GM18526 (cell line): ENCODE results near the gene RAB3GAP1.

Source experiments
- POLR2A ChIP-seq: IDR thresholded peaks from 3 replicates; pipeline ENCODE4 v1.6.1; 2011; ENCODE audit not compliant: insufficient read length; ENCODE audit errors: extremely low read depth

RAB3GAP1 gene

DNA sequence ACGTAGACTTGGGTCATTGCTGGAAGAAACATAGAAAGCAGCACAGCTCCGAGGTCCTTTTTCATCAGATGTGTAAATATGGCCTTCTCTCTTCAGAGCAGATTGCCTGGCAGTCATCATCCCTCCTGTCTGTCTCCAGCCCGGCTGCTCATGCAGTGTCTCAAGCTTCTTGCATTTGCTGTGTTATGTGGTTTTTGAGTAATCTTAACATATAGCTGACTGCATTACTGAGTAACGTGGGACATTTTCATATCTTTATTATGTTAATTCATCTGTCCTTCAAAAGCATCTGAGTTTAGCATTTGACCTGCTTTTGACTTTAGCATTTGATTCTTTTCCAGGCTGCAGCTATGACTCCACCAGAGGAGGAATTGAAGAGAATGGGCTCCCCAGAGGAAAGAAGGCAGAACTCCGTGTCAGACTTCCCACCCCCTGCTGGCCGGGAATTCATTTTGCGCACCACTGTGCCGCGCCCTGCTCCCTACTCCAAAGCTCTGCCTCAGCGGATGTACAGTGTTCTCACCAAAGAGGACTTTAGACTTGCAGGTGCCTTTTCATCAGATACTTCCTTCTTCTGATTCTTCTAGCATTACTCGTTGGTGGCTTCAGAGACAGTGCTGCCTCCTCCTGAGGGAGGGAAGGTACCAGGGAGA lies 116.2 kb downstream of the RAB3GAP1 start:
- TF ChIP-seq POLR2A: no peak

DNA sequence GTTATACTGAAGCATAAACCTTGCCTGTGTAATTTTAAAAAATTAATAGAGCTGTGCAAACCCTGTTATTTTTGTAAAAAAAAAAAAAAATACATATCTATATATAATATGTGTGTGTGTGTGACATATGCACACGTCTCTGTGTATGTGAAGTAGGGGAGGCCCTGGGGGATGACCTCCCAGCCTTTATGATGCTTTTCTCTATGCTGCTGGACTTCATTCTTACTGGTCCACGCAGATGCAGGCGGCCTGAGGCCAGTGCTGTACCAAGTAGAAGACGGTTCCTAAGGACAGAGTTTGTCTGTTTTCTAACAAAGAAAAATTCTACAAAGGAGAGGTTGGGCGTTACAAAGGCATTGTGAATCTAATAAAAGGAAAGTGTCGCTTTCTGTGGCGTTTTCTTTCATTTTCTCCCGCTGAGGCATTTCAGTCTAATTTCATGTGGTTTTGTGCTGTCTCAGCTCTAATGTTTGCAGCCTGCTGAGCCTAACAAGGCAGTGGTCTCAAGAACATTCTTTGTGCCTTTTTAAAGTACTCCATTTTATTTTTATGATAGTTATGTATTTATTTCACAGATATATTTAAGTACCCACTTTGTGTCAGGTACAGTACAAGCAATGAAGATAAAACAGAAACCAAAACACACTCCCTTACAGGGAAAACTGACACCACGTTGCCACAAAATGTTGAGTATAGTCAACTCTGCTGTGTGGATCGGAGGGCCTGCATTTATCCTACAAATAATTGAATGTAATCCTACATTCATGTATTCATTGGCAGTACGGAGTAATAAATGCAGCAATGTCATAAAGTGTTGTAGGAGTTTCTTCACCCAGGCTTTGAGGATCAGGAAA lies 118.0 kb downstream of the RAB3GAP1 start:
- TF ChIP-seq POLR2A: no peak

DNA sequence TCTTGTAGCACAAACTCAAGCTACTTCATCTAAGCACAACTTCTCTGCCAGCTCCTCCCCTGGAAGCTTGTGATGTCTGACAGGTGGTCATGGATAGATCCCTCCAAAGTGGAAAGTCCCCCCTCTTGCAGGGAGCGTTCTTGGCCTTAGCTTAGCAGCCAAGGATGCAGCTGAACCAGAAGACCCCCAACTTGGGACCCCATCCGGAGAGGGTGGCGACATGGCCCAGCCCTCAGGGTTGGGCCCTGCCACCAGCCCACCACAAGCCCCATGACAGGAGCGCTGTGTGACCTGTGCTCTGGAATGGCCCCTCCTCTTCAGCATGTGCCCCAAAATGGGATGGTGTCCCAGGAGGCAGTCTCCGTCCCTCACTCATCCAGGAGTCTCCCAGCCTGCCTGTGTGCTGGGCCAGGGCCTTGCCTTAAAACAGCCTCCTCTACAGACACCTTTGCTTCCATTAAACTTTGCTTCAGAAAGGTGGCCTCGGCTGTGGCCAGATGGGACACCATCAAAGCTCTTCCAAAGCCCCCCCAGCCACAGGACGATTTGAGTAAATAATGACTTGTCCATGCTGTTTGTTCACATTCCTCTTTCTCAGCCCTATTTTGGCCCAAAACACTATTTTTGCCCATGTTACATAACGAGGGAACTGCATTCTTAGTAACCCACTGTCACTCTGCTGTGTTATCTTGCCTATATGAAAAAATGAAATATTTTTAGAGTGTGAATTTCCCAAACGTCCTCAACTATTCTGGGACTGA lies 122.1 kb downstream of the RAB3GAP1 start:
- no peak for TF ChIP-seq POLR2A

- no peak for TF ChIP-seq POLR2A
Measured at GRCh38 chr2:135174810-135175093, 122.7 kb downstream of the RAB3GAP1 start.

- no peak for TF ChIP-seq POLR2A
Measured at GRCh38 chr2:135175177-135175576, 123.1 kb downstream of the RAB3GAP1 start.

GRCh38 chr2:135179689-135180088 lies 127.6 kb downstream of the RAB3GAP1 start:
- no peak for TF ChIP-seq POLR2A

DNA sequence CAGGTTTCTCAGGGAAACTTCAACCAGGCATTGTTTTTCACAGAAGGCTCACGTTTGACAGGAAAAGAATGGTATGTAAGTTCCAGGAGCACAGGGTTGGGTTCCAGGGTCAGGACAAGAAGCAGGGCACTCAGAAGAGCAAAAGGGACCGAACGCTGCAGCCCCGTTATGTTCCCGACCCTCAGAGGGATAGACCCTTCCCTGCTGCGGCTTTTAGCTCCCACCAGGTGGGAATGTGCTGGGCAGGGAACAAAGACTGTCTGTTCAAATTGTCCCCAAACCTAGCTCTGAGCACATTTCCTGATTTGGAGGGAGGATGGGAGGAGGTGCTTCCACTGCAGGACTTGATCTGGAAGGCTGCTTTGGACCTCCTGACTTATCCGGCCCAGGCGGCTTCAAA lies 130.1 kb downstream of the RAB3GAP1 start:
- no peak for TF ChIP-seq POLR2A

- TF ChIP-seq POLR2A: no peak
Measured at GRCh38 chr2:135182601-135183000, 130.5 kb downstream of the RAB3GAP1 start.

GRCh38 chr2:135183822-135184221 lies 131.7 kb downstream of the RAB3GAP1 start:
- TF ChIP-seq POLR2A: no peak

GRCh38 chr2:135186054-135186453 lies 134.0 kb downstream of the RAB3GAP1 start:
- TF ChIP-seq POLR2A: no peak

DNA sequence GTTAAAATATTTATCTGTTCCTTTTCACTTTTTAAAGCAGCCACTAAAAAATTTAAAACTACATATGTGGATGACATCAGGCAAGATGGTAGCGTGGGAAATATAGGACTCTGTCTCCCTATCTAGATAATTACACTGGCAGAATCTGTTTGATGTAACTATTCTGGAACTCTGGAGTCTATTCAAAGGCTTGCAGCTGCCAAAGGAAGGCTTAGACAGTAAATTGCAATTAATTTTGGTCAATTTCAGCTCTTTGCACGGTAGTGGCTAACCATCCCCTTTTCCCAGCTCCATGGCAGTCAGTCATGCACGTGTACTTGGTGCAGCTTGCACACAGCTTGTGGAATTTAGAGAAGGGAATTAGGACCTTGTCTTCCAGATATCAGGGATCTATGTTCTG lies 135.2 kb downstream of the RAB3GAP1 start:
- no peak for TF ChIP-seq POLR2A

DNA sequence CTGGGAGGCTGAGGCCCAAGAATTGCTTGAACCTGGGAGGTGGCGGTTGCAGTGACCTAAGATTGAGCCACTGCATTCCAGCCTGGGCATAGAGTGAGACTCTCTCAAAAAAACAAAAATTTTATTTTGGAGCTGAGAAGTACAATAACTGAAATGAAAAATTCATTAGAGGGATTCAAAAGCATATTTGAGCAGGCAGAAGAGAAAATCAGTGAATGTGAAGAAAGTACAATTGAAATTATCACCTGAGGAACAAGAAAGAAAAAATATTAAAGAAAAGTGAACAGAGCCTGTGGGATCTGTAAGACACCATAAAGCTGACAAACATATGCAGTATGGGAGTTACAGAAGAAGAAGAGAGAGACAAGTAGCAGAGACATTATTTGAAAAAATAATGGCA lies 137.1 kb downstream of the RAB3GAP1 start:
- TF ChIP-seq POLR2A: no peak

DNA sequence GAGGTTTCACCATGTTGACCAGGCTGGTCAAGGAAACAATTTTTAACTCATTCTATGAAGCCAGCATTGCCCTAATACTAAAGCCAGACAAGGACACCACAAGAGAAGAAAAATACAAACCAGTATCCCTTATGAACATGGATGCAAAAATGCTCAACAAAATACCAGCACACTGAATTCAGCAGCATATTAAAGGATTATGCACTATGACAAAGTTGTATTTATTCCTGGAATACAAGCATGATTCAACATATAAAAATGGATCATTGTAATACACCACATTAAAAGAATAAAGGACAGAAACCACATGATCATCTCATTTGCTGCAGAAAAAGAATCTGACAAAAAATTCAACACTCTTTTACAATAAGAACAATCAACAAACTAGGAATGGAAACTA lies 138.7 kb downstream of the RAB3GAP1 start:
- TF ChIP-seq POLR2A: no peak

GRCh38 chr2:135198481-135198880 lies 146.4 kb downstream of the RAB3GAP1 start:
- TF ChIP-seq POLR2A: no peak

GRCh38 chr2:135202751-135203150 lies 150.7 kb downstream of the RAB3GAP1 start:
- no peak for TF ChIP-seq POLR2A

- no peak for TF ChIP-seq POLR2A
Measured at GRCh38 chr2:135203944-135204343, 151.9 kb downstream of the RAB3GAP1 start.
